G401 (cell line): ENCODE measurements around the gene RAB23. TPM values are rescaled to one million over a fixed set of nuclear protein-coding genes. Genes with fewer than 3 reads are reported as not detected.
A peak's percentile ranks its signal among the peaks of the same experiment; 100 is the strongest.
"Not testable (repeated sequence)": the region's sequence is repeated elsewhere in the genome, so short reads cannot be mapped to it uniquely, and the experiment has no call there.

Experiments
- DNase-seq: peaks from one replicate; pipeline ENCODE4 v3.0.0-alpha.2; 2015; ENCODE audit warnings: low spot score
- in situ Hi-C: cut with HindIII; loops from 2 replicates; pipeline ENCODE4 v1.10.0; 2016; ENCODE audit warnings: low sequenced_read_pairs, mixed read lengths
- total RNA-seq: library from RNA; depleted of rRNA; stranded (reverse); fragments of >200 nt; shearing (Covaris generic); gene quantifications from 2 replicates; pipeline ENCODE4 v1.2.3, GENCODE V29; 2014

Gene RAB23
- total RNA-seq, 1 experiment from 2014 or later = 32.7 TPM

GRCh38 chr6:57246307-57246706 is 24.2 kb upstream of the RAB23 start:
- no peak for DNase-seq
- in situ Hi-C loops = no loop called here

- DNase-seq = no peak
- in situ Hi-C loops = no loop called here
Observed at GRCh38 chr6:57243954-57244353, 21.8 kb upstream of the RAB23 start.

GRCh38 chr6:57243526-57243925 is 21.4 kb upstream of the RAB23 start:
- DNase-seq, in situ Hi-C loops: not testable (repeated sequence)

GRCh38 chr6:57242505-57242904 is 20.4 kb upstream of the RAB23 start:
- in situ Hi-C loops = no loop called here
- no peak for DNase-seq

GRCh38 chr6:57226221-57226620 is 4.1 kb upstream of the RAB23 start:
- in situ Hi-C loops = no loop called here
- DNase-seq = no peak

GRCh38 chr6:57224769-57225515 is 2.8 kb upstream of the RAB23 start:
- in situ Hi-C loops = no loop called here
- DNase-seq = no peak

GRCh38 chr6:57222743-57223077 is 603 bp upstream of the RAB23 start:
- DNase-seq = no peak
- in situ Hi-C loops = no loop called here

- in situ Hi-C loops = no loop called here
- DNase-seq = peak; percentile 59
Observed at GRCh38 chr6:57221191-57221935, 744 bp downstream of the RAB23 start.

- no peak for DNase-seq
- in situ Hi-C loops = no loop called here
Observed at GRCh38 chr6:57220083-57220703, 1.9 kb downstream of the RAB23 start.

- in situ Hi-C loops = no loop called here
- no peak for DNase-seq
Observed at GRCh38 chr6:57217270-57217669, 4.8 kb downstream of the RAB23 start.

- in situ Hi-C loops = no loop called here
- no peak for DNase-seq
Observed at GRCh38 chr6:57216235-57217101, 5.6 kb downstream of the RAB23 start.

GRCh38 chr6:57215260-57215659 is 6.8 kb downstream of the RAB23 start:
- in situ Hi-C loops = no loop called here

GRCh38 chr6:57210060-57210459 is 12.0 kb downstream of the RAB23 start:
- no peak for DNase-seq
- in situ Hi-C loops = no loop called here

More at GRCh38 chr6:57215260-57215659, 6.8 kb downstream of the RAB23 start:
- no peak for DNase-seq

GRCh38 chr6:57209030-57209429 is 13.1 kb downstream of the RAB23 start:
- in situ Hi-C loops = no loop called here
- DNase-seq = no peak

- in situ Hi-C loops = no loop called here
Observed at GRCh38 chr6:57207872-57208271, 14.2 kb downstream of the RAB23 start.

GRCh38 chr6:57207141-57207540 is 15.0 kb downstream of the RAB23 start:
- peak; percentile 18 for DNase-seq
- in situ Hi-C loops = no loop called here

More at GRCh38 chr6:57207872-57208271, 14.2 kb downstream of the RAB23 start:
- no peak for DNase-seq

- in situ Hi-C loops = no loop called here
- no peak for DNase-seq
Observed at GRCh38 chr6:57205550-57206328, 16.4 kb downstream of the RAB23 start.

- DNase-seq = no peak
- in situ Hi-C loops = no loop called here
Observed at GRCh38 chr6:57201718-57202117, 20.4 kb downstream of the RAB23 start.
